CD4-positive, alpha-beta T cell treated with Interleukin-15 for 1 hour (primary cell): ENCODE data around the gene SAMD14.
A peak's percentile ranks its signal among the peaks of the same experiment; 100 is the strongest.

Source experiments
- DNase-seq: peaks from one replicate; pipeline ENCODE4 v3.0.0-alpha.2; 2020

Gene SAMD14

DNA sequence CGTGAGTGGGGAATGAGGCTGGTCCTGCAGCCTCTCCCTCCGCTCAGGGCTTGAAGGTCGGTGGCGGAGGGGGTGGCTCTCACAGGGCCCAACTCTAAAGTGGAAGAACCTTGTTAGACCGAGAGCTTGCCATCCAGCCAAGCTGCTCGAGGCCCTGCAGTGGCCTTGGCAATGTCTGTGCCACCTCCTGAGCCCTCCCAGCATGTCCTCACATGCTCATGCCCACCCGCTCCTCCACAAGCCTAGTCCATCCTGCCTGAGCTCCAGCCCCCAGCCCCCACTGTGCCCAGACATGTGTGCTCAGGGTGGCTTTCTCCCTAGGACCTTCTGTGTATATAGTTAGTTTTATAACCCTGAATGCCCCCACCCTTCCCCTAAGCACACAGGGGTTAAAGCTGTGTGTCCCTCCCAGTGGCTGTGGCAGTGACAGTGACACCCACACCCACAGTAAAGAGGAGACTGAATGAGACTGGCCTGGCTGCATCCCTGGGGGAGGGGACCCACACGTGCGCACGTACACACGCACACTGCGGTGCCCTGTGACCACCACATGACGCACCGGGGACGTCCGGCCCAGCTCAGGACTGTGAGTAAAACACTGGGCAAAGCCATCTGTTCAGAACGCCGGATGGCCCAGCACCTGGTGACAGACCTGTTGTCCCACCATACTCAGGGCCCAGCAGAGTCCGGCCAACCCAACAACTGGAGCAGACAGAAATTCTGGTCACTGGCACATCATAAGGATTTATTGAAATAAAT is 19.2 kb downstream of the SAMD14 start:
- no peak for DNase-seq

DNA sequence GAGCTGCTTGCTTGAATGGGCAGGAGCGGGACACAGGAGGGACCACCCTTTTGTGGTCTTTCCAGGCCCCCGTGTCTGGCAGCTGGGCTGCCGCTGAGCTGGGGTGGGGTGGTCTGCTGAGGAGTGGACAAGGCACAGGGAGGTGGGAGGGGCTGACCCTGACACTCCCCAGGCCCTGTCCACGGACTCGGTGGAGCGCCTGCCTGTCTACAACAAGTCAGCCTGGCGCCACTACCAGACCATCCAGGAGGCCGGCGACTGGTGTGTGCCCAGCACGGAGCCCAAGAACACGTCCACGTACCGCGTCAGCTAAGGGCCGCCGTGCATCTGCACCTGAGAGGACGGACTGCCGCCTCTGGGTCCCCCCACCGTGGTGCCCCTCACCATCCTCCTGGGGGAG is 20.2 kb downstream of the SAMD14 start:
- no peak for DNase-seq

DNA sequence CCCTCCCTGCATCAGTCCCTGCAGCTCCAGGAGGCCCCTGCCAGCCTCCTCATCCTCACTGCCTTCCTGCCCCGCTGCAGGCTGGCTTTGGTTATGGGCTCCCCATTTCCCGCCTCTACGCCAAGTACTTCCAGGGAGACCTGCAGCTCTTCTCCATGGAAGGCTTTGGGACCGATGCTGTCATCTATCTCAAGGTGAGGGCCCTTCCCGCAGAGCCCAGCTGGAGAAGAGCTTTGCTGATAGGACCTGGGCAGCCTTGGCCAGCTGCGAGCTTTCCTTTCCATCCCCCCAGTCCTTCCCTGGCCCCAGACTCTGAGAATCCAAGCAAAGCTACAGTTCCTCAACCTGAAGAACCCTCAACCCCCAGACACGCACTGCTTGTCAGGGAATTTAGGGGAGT is 20.8 kb downstream of the SAMD14 start:
- DNase-seq, result no peak

DNA sequence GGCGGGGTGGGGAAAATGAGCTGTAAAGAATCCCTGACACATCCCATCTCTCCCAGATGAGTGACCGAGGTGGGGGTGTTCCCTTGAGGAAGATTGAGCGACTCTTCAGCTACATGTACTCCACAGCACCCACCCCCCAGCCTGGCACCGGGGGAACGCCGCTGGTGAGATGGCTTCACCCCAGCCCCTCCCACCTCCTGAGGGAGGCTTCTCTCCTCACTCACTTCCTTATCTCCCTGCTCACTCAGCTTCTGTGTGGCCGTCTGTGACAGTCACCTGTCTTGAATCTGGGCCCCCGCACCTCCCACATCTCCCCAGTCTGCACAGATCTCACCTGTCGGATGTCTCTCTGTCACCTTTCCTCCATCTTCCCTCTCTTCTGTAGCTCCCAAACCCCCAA is 21.4 kb downstream of the SAMD14 start:
- DNase-seq, result no peak

DNA sequence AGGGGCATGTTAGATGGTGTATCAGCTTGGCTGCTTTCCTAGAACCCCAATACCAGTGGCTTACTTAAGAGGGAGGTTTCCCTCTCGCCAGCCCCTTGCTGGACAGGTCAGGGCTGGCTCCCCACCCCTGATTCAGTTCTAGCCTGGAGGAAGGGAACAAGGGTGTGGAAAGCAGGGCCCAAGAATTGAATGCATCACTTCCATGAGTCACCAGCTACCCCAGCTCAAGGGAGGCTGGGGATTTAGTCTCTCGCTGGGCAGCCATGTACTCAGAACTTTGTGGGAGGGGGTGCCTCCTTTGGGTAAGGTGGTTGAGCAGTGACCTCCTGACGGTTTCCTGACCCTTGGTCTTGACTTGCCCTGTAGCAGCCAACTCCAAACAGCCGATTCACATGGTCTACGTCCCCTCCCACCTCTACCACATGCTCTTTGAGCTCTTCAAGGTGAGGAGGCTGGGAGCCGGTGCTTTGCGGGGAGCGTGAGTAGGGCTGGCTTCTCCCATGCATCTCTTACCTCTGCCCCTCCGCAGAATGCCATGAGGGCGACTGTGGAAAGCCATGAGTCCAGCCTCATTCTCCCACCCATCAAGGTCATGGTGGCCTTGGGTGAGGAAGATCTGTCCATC is 22.1 kb downstream of the SAMD14 start:
- DNase-seq, result no peak

DNA sequence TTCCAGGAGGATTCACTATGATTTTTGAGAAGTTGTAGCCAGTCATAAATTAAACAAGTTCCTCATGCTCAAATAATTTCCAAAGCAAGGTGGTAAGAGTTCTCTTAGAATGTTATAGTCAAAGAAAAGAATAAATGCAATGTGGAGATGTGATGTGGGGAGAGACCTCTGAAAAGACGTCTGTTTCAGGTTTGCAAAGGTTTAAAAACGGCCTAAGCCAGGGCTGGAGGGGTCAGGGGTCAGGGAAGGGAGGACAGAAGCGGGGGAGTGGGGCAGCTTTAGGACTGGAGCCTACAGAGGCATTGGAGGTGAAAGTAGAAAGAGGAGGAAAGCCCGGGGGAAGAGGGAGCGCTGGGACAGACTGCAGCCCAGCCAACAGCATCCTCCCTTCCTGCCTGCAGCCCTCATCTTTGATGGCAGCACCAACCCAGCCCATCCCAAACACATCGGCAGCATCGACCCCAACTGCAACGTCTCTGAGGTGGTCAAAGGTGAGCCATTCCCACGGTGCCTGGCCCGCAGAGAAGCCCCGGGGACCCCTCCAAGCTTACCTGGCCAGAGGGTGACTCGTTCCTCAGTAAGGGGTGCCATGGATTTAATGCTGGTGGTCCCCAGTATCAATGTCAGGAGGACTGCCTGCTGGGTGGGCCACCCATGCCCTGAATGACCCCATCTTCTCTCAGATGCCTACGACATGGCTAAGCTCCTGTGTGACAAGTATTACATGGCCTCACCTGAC is 23.4 kb downstream of the SAMD14 start:
- DNase-seq, result no peak

DNA sequence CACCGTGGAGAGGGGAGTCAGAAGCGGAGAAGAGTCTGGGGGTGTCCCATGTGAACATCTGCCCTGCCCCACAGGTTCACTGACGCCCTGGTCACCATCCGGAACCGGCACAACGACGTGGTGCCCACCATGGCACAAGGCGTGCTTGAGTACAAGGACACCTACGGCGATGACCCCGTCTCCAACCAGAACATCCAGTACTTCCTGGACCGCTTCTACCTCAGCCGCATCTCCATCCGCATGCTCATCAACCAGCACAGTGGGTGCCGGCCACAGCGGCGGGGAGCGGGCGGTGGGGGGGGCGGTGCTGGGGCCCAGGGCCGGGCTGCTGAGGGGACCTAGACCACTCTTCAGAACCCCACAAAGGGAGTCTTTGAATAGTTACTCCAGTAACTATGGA is 24.1 kb downstream of the SAMD14 start:
- DNase-seq, result no peak

DNA sequence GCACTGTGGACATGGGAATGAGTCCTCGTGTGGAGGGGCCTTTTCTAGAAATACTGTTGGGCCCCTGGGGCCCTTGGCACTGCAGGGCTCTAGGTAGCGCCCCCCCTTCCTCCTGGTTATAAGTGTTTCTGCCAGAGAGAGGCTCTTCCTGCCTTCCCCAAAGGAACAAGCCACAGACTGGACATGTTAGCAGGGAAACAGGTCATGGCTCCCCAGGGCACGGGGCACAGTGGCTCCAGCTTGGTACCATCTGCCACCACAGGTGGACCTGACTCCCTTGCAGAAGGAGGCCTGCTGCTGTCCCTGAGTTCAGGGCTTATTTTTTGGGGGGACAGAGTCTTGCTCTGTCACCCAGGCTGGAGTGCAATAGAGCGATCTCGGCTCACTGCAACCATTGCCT is 26.0 kb downstream of the SAMD14 start:
- DNase-seq, result no peak

DNA sequence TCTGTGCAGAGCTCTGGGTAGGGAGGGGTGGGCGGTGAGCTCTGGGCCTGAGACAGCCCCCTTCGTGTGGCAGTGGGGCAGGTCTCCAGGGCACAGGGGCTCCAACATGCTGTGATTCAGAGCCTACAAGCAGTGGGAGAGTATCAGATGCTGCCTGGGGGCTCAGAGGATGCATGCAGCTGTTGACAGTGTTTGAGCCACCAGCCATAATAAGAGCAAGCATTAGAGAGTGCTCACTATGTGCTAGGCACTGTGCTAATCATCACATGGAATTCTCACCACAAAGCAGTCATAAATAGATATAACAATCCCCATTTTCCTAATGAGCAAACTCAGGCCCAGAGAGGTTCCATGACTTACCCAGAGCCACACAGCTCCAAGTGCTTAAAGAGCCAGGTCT is 26.7 kb downstream of the SAMD14 start:
- no peak for DNase-seq

DNA sequence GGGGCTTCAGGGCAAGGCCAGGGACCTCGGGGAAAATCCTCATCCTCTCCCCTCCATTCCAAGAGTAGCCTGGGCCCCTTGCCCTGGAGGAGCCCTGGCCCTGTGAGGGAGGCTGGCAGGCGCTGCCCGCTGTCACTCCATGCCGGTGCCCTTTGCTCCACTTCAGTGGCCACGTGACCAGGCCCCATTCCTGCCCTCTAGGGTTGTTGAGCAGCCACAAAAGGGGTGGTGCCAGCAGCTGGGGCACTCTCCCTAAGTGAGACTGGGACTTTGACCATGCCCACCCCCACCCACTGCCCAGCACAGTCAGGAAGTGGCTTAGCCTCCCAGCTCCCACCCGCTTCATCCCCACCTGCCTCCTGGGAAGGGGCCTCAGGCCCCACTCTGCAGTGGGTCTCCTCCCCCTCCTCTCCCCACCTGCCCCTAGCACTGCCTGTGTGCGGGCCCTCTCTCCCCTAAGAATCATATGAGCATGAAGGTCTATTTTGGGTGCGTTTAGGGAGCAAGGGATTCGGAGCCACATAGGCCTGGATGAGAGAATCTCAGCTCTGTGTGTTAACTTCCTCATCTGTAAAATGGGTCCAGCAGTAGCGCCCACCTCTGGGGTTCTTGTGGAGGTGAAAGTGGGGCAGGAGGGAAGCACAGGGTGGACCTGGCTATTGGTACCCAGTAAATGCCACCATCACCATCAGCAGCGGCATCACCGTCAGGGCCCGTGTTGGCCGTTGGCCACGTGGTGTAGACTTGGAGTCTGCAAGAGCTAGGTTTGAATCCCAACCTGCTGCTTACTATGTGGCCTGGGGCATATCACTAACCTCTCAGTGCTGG is 27.6 kb downstream of the SAMD14 start:
- DNase-seq, result no peak

DNA sequence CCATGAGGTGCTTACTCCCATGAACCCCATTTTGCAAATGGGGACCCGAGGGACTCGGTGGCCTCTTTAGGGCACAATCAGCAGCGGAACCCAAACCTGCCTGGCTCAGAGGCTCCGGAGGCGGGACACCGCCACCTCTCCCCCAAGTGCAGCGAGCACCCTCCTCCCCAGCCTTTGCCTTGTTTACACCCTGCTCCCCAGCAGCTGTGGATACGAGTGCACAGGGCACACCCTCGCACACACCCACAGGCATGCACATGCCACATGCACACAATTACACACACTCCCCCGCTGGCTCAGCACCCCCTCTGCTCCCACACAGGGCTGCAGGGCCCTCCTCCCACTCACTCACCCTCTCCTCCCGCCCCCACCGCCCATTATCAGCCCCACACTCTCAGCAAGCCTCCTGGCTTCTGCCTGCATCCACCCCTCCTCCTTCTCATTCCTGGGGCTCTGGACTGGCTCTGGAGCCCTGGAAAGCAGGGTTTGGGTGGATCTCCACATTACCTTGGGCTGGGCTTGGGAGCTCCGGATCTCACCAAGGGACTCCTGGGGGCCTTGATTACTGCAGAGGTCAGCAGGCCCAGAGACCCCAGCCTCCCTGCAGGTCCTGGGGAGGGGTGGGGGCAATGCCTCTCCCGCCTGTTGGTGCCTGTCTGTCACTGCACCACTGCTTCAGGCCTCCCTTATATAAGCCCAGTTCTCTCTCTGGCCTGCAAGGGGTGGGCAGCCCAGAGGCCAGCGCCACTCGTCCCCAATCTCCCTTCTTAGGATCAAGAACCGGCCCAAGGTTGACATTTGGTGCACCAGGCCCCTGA is 28.4 kb downstream of the SAMD14 start:
- no peak for DNase-seq

DNA sequence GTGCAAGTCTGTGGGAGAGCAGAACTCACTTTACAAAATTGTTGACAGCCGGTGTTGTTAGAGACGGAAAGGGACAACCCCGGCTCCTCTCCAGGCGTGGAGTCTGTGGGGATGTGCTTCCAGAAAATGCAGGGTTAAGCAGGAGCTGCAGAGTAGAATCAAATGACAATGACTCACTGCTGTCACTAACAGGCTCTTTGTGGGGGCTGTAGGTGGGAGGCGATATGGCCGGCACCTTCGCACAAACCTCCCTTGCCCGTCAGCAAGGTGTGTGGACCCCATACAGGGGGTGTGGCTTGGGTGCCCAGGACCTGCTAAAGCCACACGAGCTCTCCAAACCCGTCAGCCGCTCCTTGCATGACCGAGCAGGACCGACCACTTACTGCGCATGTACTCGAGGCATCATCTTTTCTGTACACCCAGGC is 29.0 kb downstream of the SAMD14 start:
- DNase-seq, result no peak

DNA sequence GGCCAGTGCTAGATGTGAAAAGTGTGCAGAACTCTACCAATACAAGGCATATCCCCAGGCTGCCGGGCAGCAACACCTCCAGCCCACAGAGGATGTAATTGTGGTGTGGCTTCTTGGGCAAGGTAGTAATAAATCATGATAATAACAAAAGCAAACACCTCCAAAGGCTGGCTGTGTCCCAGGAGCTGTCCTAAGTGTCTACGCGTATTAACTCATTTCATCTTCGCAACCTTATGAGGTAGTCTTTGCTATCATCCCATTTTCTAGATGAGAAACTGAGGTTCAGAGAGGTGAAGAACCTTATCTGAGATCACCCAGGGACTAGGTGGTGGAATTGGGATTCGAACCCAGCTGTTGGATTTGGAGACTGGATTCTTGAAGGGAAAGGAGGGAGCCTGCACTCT is 29.5 kb downstream of the SAMD14 start:
- DNase-seq, result no peak

DNA sequence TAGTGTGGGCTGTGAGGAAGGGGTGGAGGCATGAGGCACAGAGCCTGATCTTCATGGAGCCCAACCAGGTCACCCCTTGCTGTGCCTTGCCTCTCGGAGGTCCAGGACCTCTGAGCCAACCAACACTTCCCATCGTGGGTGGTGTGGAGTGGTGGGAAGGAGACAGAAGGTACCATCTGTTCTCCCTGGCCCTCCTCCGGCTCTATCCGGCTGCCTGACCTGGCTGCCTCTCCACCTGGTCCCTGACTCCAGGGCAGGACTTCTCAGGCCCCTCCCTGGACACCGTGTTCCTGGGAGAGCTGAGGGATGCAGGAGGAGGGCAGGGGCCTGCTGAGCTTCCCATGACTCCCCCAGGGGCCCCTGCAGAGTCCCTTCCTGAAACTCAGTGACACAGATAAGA is 31.0 kb downstream of the SAMD14 start:
- no peak for DNase-seq

DNA sequence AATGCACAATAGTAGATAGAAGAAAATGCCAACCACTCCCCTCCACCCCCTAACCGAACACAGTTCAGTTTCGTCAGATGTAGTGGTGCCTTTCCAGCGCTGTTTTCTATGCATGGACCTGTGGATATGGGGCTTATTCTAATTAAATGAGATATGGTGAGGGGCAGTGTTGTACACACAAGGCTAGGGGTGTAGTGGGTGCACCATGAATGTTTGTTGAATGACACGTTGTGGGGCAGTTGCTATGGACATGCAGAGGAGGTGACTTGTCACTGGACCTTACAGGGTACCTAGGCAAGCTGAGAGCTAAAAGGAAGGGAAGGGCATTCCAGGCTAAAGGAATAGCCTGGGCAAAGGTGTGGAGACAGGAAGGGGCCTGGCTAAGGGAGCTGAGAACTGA is 31.4 kb downstream of the SAMD14 start:
- no peak for DNase-seq

DNA sequence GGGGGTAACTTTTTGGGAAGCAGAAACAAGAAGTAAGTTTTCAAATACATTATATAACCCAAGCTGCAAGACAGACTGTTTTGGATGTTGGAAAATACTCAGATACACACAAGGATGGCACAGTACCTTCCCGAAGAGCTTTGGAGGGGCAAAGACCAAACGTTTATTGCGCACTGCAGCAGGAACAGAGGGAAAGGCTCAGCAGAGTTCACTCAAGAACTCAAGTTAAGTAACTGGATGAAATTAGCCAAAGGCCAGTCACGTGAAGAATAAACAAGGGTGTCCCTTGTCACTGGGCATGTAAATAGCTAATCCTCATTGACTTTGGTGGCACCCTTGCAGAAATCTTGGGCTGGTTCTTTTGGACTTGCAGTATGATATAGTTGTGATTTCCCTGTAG is 32.0 kb downstream of the SAMD14 start:
- DNase-seq, result no peak

DNA sequence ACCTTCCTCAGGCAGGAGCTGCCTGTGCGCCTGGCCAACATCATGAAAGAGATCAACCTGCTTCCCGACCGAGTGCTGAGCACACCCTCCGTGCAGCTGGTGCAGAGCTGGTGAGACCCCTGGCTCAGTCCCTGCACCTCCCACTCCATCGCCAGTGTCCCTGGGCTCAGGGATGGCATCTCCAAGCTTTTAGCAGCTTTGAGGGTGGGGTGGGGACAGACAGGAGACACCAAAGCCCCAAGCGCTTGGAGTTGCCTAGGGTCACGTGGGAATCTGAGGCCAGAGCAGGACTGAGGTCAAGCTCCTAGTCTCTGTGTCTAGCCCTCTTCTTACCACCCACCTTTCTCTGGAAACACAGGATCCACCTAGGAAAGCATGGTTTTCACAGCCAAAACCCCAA is 32.5 kb downstream of the SAMD14 start:
- no peak for DNase-seq

DNA sequence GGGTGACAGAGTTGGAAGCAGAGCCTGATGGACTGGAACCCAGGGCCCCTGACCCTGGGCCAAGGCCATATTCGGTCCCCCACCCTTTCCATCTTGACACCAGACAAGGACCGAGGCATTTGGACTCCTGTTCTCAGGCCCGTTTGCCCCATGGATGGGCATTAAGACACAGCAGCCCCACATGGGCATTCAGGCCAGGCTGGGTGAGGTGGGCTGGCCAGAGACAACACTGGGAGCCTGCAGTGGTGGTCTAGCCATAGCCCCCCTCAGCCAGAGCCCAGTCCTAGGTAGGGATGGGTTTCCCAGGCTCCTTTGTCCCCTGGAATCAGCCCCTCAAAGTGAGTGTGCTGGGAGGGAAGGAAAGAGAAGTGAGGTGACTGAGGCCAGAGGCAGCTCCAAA is 33.2 kb downstream of the SAMD14 start:
- DNase-seq, result no peak

DNA sequence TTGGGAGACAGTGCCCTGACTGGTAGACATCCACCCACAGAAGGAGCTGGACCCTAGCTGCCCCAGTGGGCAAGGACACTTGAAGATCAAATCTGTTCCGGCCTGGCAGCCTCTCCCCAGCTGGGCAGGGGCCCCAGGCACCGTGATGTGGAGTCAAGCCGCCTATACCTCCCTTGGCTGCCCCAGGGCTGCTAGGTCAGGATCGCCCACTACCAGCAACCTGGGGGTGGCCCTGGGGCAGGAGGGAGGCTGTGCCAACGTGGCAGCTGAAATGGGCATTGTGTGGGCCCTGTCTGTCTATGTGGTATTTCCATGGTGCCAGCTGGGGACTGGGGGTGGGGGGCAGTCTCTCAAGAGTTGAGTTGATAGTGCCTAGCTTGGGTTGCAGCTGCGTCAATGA is 33.9 kb downstream of the SAMD14 start:
- DNase-seq, result no peak

DNA sequence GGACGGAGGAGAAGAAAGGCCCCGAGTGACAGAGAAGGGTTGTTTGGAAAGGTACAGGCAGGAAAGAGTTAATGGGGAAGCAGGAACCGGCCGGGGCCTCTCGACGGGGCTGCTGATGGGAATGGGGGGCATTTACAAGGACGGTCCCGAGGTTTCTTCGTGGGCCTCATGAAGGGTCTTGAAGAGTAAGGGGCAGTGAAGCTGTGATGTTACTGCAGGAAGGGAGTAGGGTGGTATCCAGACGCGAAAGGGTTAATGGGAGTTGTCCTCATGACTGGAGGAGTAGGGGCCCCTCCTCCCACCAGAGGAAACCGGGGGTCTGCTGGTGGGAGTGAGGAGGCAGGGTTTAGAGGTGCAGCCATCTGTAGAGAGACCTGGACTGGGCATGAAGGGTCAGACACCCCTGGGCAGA is 34.3 kb downstream of the SAMD14 start:
- DNase-seq, result no peak

DNA sequence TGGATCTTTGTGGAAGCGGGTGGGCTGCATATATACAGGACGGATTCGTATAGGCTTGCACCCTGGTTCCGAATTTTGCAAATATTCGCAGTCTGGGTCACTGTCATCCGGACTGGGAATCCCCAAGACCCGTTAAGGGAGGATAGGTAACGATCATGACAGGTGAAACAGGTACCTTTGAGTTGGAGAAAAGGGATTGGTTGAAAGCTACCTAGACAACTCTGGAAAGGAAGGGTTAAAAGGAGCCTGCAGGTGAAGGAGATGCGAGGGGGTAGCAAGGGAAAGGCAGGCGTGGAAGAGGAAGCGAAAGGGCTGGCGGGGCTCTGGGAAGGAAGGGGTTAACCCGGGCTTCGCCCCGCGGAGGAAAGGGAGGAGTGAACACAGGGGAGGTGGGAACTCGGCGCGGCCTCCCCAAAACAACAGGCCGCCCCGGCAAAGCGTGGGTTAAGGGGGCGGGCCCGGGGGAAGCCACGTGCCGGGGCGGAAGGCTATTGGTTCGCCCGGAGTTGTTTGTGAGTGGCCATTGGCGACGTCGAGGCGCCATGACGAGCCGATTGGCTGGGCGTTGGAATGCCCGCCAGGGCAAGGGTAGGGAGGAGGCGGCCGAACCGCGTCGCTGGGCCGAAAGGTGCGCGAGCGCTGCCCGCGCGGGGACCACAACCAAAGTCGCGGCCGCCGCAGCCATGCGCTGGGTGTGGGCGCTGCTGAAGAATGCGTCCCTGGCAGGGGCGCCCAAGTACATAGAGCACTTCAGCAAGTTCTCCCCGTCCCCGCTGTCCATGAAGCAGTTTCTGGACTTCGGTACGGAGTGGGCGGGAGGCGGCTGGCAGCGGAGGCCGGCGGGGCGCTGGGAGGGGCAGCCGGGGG is 35.0 kb downstream of the SAMD14 start, which contains the start of gene PDK2:
Gene PDK2 (plus strand): TSS at position 599 of the 867 bp plus-strand sequence. CDS start 85 bp downstream, at position 684.
- peak; percentile 97 for DNase-seq
